GM23248 (cell line): ENCODE results near the gene RASSF8. TPM values are rescaled to one million over a fixed set of nuclear protein-coding genes. Genes with fewer than 3 reads are reported as not detected.

Source experiments
- DNase-seq: peaks from one replicate; pipeline ENCODE4 v3.0.0-alpha.2; 2015
- H2AFZ ChIP-seq: fragments of 200-600 bp; sonication (generic); 2 replicates; pipeline ENCODE4 v1.6.1; 2016; ENCODE audit warnings: antibody characterized with exemption
- H3F3A ChIP-seq: fragments of 200-600 bp; sonication (generic); 2 replicates; pipeline ENCODE4 v1.6.1; 2016; ENCODE audit warnings: mild to moderate bottlenecking, antibody characterized with exemption, mixed run types; ENCODE audit not compliant: insufficient read depth
- H3K27ac ChIP-seq: fragments of 200-600 bp; sonication (generic); 2 replicates; pipeline ENCODE4 v1.5.1; 2016; ENCODE audit warnings: mild to moderate bottlenecking
- H3K27me3 ChIP-seq: fragments of 200-600 bp; sonication (generic); replicated peaks from 2 replicates; pipeline ENCODE4 v1.6.1; 2016; ENCODE audit warnings: mild to moderate bottlenecking; ENCODE audit not compliant: insufficient read depth
- H3K36me3 ChIP-seq: fragments of 200-600 bp; sonication (generic); 2 replicates; pipeline ENCODE4 v1.6.1; 2016; ENCODE audit warnings: low read depth, mild to moderate bottlenecking
- H3K4me1 ChIP-seq: fragments of 200-600 bp; sonication (generic); 2 replicates; pipeline ENCODE4 v1.6.1; 2016; ENCODE audit warnings: mild to moderate bottlenecking; ENCODE audit not compliant: insufficient read depth
- H3K4me2 ChIP-seq: fragments of 200-600 bp; sonication (generic); one replicate; pipeline ENCODE4 v1.6.1; 2016; ENCODE audit warnings: mild to moderate bottlenecking; ENCODE audit not compliant: unreplicated experiment
- H3K4me3 ChIP-seq: fragments of 200-600 bp; sonication (generic); 2 replicates; pipeline ENCODE4 v1.5.1; 2016; ENCODE audit warnings: mild to moderate bottlenecking
- H3K79me2 ChIP-seq: fragments of 200-600 bp; sonication (generic); 2 replicates; pipeline ENCODE4 v1.6.1; 2016; ENCODE audit warnings: mild to moderate bottlenecking; ENCODE audit not compliant: insufficient read depth
- H3K9ac ChIP-seq: fragments of 200-600 bp; sonication (generic); 2 replicates; pipeline ENCODE4 v1.6.1; 2016; ENCODE audit warnings: mild to moderate bottlenecking
- H3K9me2 ChIP-seq: fragments of 200-600 bp; sonication (generic); 2 replicates; pipeline ENCODE4 v1.6.1; 2016; ENCODE audit warnings: mixed run types, mild to moderate bottlenecking, moderate library complexity; ENCODE audit not compliant: insufficient read depth
- H3K9me3 ChIP-seq: fragments of 200-600 bp; sonication (generic); one replicate; pipeline ENCODE4 v1.6.1; 2017; ENCODE audit warnings: low read depth
- H4K20me1 ChIP-seq: fragments of 200-600 bp; sonication (generic); 2 replicates; pipeline ENCODE4 v1.6.0; 2016; ENCODE audit not compliant: insufficient read depth
- EZH2 ChIP-seq: fragments of 200-600 bp; sonication (generic); IDR thresholded peaks from 2 replicates; pipeline ENCODE4 v1.6.1; 2018; ENCODE audit warnings: antibody characterized with exemption, mild to moderate bottlenecking; ENCODE audit not compliant: insufficient read depth, poor library complexity, severe bottlenecking
- EZH2phosphoT487 ChIP-seq: fragments of 200-600 bp; sonication (generic); IDR thresholded peaks from 2 replicates; pipeline ENCODE4 v1.6.1; 2018; ENCODE audit warnings: antibody characterized with exemption, moderate library complexity, mild to moderate bottlenecking, low read depth; ENCODE audit not compliant: insufficient read depth
- WGBS, 2 experiments: methylation state at CpG; one replicate each; pipeline ENCODE4 v1.1.6; 2015 to 2017; ENCODE audit warnings: low lambda C conversion rate in 2 of 2, low coverage in 1 of 2; ENCODE audit errors: missing lambda C conversion rate in 2 of 2; 5-methylcytosine and 5-hydroxymethylcytosine counted together
- in situ Hi-C: fragments of 300-500 bp; cut with MboI; formaldehyde crosslinking; loops from 2 replicates; pipeline ENCODE4 v1.15.0; 2020
- polyA plus RNA-seq: library from polyadenylated mRNA; unstranded; fragments of >200 nt; fragmentation: Nextera tagmentation; extraction: Ambion mirVana; gene quantifications from 2 replicates; pipeline ENCODE4 v1.2.1, GENCODE V29; 2016
- total RNA-seq: library from RNA; depleted of rRNA; stranded (reverse); fragments of >200 nt; shearing (Covaris generic); gene quantifications from 2 replicates; pipeline ENCODE4 v1.2.3, GENCODE V29; 2014

Gene RASSF8
- total and polyA plus RNA-seq, 2 experiments from 2014 or later = 11.2 to 80.1 TPM

DNA sequence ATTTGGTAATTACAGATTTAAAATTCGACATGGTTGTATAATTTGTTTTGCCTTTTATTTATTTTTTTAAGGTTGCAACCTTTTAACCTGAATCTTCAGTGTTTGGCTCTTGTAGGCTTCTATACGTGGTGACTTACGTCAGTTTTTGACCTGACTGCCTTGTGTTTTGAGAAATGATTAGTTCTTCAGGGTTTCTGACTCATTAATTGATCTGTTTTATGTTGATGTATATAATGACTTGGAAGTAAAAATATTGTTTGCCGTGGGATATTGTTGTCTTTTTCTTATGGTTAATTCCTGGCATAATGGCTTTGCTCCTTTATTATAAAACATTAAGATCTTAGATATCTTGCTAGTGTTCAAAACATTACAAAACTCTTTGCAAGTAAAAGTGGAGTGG is 2.5 kb downstream of the RASSF8 start:
- Histone ChIP-seq H3K27me3 (no peaks in the 10 kb centered on the region), H3K4me1 (peaks cover 41% of the 10 kb centered on the region), H4K20me1 (peaks cover 9% of the 10 kb centered on the region; the same call in 1 of the 2 replicates), H3K27ac (peak overlapping the region; percentile 99), H3K9me2 (no peaks in the 10 kb centered on the region), H3K4me2 (peak overlapping the region; percentile 96), H3K36me3 (0 out of 2 replicates have a peak, but pooled peaks cover under 1% of the 10 kb centered on the region), H3K79me2 (peaks cover 81% of the 10 kb centered on the region), H3F3A (peaks cover 58% of the 10 kb centered on the region), H2AFZ (no peak overlapping the region), H3K9me3 (no peaks in the 10 kb centered on the region), H3K9ac (peak overlapping the region; percentile 99), H3K4me3 (peak overlapping the region; percentile 96)
- 28 to 33% methylated on average over 4 of the region's 4 CpGs for WGBS, 2 experiments
- DNase-seq = no peak
- TF ChIP-seq EZH2phosphoT487 = no peak
- TF ChIP-seq EZH2 = no peak
- in situ Hi-C loops = no loop called here

DNA sequence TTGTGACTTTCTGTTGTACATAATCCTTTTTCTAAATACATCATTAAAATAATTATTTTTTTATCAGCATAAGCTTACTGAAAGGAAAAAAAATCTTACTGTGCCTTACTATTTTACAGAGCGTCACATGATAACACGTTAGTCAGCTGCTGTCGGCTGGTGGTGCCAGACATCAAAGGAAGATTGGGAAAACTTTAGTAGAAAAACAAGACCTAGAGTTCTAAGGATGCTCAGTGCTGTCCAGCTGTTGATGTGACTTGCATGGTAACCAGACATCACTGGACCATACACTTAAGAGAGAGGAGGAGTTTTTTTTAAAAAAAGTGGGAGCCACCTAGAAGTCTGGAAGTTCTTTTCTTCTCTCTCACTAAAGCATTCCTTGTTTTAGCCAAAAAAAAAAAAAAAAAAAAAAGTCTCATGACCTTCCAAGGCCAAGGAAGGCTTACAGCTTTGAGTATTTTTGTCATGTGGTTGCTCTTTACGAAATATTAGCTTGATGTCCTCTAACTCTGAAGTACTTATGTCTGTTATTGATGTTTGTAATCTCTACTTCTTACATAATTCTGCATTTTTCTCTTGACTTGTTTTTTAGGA is 4.5 kb downstream of the RASSF8 start:
- peak; percentile 65 for DNase-seq
- Histone ChIP-seq H3K36me3 (no peaks in the 10 kb centered on the region), H3F3A (peaks cover 50% of the 10 kb centered on the region), H3K4me3 (peak overlapping the region; percentile 96; the same call in 1 of the 2 replicates), H4K20me1 (peaks cover 13% of the 10 kb centered on the region; the same call in 1 of the 2 replicates), H3K4me1 (peaks cover 39% of the 10 kb centered on the region), H3K4me2 (peak overlapping the region; percentile 10), H2AFZ (no peak overlapping the region), H3K27me3 (no peaks in the 10 kb centered on the region), H3K9ac (peak overlapping the region; percentile 22; the same call in 1 of the 2 replicates), H3K79me2 (peaks cover 90% of the 10 kb centered on the region), H3K9me2 (no peaks in the 10 kb centered on the region), H3K27ac (peak overlapping the region; percentile 99), H3K9me3 (no peaks in the 10 kb centered on the region)
- in situ Hi-C loops = no loop called here
- 14 to 21% methylated on average over 4 of the region's 4 CpGs for WGBS, 2 experiments
- TF ChIP-seq EZH2phosphoT487 (no peak), EZH2 (no peak)

GRCh38 chr12:25965682-25966081 is 7.2 kb downstream of the RASSF8 start:
- no peak overlapping the region for H3K4me2 ChIP-seq
- no peak overlapping the region for H3K4me3 ChIP-seq
- peaks cover 39% of the 10 kb centered on the region for H3F3A ChIP-seq
- no peaks in the 10 kb centered on the region for H3K9me3 ChIP-seq
- peaks cover 100% of the 10 kb centered on the region for H3K79me2 ChIP-seq
- 100% methylated on average over 1 of the region's 1 CpG for WGBS, 2 experiments
- peaks cover 56% of the 10 kb centered on the region for H3K4me1 ChIP-seq
- no peaks in the 10 kb centered on the region for H3K27me3 ChIP-seq
- in situ Hi-C loops = no loop called here
- no peak overlapping the region for H2AFZ ChIP-seq
- peaks cover 17% of the 10 kb centered on the region; the same call in 1 of the 2 replicates for H4K20me1 ChIP-seq
- H3K9ac ChIP-seq = no peak overlapping the region
- no peak overlapping the region for H3K27ac ChIP-seq
- TF ChIP-seq EZH2phosphoT487 = no peak
- TF ChIP-seq EZH2 = no peak
- no peaks in the 10 kb centered on the region for H3K9me2 ChIP-seq
- H3K36me3 ChIP-seq = no peaks in the 10 kb centered on the region
- no peak for DNase-seq

- no peak for TF ChIP-seq EZH2
- TF ChIP-seq EZH2phosphoT487 = no peak
- H3K27ac ChIP-seq = peak overlapping the region; percentile 91
- no peaks in the 10 kb centered on the region for H3K9me2 ChIP-seq
- H3K36me3 ChIP-seq = no peaks in the 10 kb centered on the region
- H4K20me1 ChIP-seq = peaks cover 12% of the 10 kb centered on the region; the same call in 1 of the 2 replicates
- no peaks in the 10 kb centered on the region for H3K9me3 ChIP-seq
- H3K9ac ChIP-seq = no peak overlapping the region
- in situ Hi-C loops = no loop called here
- no peaks in the 10 kb centered on the region for H3K27me3 ChIP-seq
- peak; percentile 32 for DNase-seq
- H3F3A ChIP-seq = peaks cover 33% of the 10 kb centered on the region
- WGBS, 2 experiments = 55 to 75% methylated on average over 5 of the region's 5 CpGs
- peak overlapping the region; percentile 69 for H3K4me2 ChIP-seq
- no peak overlapping the region for H3K4me3 ChIP-seq
- peaks cover 100% of the 10 kb centered on the region for H3K79me2 ChIP-seq
- H3K4me1 ChIP-seq = peaks cover 65% of the 10 kb centered on the region
- H2AFZ ChIP-seq = no peak overlapping the region
Measured at GRCh38 chr12:25970082-25970481, 11.6 kb downstream of the RASSF8 start.
